Mesenchymal stem cell (in vitro differentiated cells and primary cell): ENCODE measurements around the gene AGR3. TPM values are rescaled to one million over a fixed set of nuclear protein-coding genes. Genes with fewer than 3 reads are reported as not detected.

Experiments used
- small RNA-seq: library from polyadenylated mRNA; stranded (forward); fragments of <200 nt; extraction: miRNeasy Mini kit (QIAGEN cat#:217004); gene quantifications from one replicate; pipeline ENCODE3, GENCODE V24; 2013; ENCODE audit warnings: low read depth

The AGR3 gene

Small RNA genes within 50 kb of the gene (small RNA-seq; reads per million reads assigned to genes)
- gene AC098592.2 = not detected
